Kidney epithelial cell (primary cell): ENCODE measurements around the gene TGFBR3. TPM values are rescaled to one million over a fixed set of nuclear protein-coding genes. Genes with fewer than 3 reads are reported as not detected.

Experiments
- DNase-seq: peaks from one replicate; pipeline ENCODE4 v3.0.0-alpha.2; 2010; ENCODE audit warnings: low read depth
- H3K27me3 ChIP-seq: 2 replicates; pipeline ENCODE4 v1.6.0; 2011; ENCODE audit warnings: low read length; ENCODE audit not compliant: control insufficient read depth, insufficient read depth
- H3K36me3 ChIP-seq: 2 replicates; pipeline ENCODE4 v1.5.1; 2011; ENCODE audit warnings: low read length; ENCODE audit not compliant: control insufficient read depth, insufficient read depth
- H3K4me3 ChIP-seq: 2 replicates; pipeline ENCODE4 v1.5.1; 2011; ENCODE audit warnings: low read depth, mild to moderate bottlenecking, control low read depth, low read length
- total RNA-seq: library from RNA; depleted of rRNA; stranded (reverse); fragments of >200 nt; gene quantifications from 2 replicates; pipeline ENCODE4 v1.2.3, GENCODE V29; 2015
- TF ChIP-seq, protein P1 (sequence below): IDR thresholded peaks from 2 replicates; pipeline ENCODE4 v1.5.1; 2011; ENCODE audit warnings: mild to moderate bottlenecking, moderate library complexity, low read length, control low read depth, inconsistent platforms; ENCODE audit not compliant: insufficient read depth, poor library complexity, severe bottlenecking

Gene TGFBR3
- total RNA-seq, 1 donor from 2014 or later, result 5.5 TPM

DNA sequence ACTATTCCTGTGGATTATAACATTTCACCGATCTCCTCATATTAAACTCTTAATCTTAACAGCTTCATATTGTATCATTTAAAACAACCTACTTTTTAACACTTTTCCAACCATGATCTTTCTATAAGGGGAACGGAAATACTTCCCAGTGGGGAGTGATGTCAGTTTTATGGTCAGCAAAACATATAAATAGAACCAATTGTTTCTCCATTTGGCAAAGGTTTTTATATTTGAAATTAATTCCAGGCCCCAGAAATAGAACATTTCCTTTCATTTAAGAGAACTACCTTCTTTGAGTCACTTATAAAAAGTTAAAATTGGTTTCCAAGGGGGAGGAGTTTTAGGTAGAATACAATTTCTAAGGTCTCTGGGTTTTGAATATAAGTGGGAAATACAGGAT is 189.6 kb downstream of the TGFBR3 start:
- Histone ChIP-seq H3K4me3 (no peak overlapping the region), H3K27me3 (no peaks in the 10 kb centered on the region), H3K36me3 (no peaks in the 10 kb centered on the region)
- TF ChIP-seq, protein P1, sequence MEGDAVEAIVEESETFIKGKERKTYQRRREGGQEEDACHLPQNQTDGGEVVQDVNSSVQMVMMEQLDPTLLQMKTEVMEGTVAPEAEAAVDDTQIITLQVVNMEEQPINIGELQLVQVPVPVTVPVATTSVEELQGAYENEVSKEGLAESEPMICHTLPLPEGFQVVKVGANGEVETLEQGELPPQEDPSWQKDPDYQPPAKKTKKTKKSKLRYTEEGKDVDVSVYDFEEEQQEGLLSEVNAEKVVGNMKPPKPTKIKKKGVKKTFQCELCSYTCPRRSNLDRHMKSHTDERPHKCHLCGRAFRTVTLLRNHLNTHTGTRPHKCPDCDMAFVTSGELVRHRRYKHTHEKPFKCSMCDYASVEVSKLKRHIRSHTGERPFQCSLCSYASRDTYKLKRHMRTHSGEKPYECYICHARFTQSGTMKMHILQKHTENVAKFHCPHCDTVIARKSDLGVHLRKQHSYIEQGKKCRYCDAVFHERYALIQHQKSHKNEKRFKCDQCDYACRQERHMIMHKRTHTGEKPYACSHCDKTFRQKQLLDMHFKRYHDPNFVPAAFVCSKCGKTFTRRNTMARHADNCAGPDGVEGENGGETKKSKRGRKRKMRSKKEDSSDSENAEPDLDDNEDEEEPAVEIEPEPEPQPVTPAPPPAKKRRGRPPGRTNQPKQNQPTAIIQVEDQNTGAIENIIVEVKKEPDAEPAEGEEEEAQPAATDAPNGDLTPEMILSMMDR, result no peak
- no peak for DNase-seq

DNA sequence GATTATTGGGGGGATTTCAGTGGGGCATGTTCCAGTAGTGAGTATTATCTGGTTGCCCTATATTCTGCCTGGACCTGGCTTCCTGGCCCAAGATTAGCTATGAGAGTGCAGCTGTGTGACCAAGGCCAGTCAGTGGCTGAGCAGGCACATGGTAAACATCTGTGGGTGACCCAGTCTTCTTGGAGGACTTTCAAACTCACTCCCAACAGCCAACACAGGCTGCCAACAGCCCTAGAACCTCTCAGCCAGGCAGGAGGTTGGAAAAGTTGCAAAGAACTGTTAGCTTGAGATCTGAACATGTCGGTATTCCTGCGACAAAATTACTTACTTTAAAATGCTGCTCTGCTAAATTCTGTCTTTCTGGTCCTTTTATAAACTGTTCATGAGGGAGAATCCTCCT is 192.4 kb downstream of the TGFBR3 start:
- Histone ChIP-seq H3K4me3 (no peak overlapping the region), H3K36me3 (no peaks in the 10 kb centered on the region), H3K27me3 (no peaks in the 10 kb centered on the region)
- TF ChIP-seq, protein P1, result no peak
- no peak for DNase-seq

DNA sequence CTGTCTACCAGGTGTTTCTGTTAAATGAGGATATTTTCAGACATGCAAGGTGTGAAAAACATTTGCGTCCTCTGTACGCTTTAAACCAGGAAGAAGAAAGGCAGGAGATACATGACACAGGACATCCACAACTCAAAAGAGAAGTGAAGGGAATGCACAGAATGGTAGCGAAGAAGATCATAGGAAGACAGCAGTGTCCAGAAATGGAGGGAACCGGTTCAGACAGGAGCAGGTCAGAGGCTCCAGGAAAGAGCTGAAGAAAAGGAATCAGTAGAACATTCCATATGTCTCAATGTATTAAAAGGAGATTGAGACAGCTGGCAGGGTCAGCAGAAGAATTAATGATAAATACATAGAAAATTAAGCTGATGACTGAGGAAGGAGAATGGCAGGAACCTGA is 194.4 kb downstream of the TGFBR3 start:
- H3K27me3 ChIP-seq, result no peaks in the 10 kb centered on the region
- DNase-seq, result no peak
- no peaks in the 10 kb centered on the region for H3K36me3 ChIP-seq
- TF ChIP-seq, protein P1, result no peak
- H3K4me3 ChIP-seq, result no peak overlapping the region

DNA sequence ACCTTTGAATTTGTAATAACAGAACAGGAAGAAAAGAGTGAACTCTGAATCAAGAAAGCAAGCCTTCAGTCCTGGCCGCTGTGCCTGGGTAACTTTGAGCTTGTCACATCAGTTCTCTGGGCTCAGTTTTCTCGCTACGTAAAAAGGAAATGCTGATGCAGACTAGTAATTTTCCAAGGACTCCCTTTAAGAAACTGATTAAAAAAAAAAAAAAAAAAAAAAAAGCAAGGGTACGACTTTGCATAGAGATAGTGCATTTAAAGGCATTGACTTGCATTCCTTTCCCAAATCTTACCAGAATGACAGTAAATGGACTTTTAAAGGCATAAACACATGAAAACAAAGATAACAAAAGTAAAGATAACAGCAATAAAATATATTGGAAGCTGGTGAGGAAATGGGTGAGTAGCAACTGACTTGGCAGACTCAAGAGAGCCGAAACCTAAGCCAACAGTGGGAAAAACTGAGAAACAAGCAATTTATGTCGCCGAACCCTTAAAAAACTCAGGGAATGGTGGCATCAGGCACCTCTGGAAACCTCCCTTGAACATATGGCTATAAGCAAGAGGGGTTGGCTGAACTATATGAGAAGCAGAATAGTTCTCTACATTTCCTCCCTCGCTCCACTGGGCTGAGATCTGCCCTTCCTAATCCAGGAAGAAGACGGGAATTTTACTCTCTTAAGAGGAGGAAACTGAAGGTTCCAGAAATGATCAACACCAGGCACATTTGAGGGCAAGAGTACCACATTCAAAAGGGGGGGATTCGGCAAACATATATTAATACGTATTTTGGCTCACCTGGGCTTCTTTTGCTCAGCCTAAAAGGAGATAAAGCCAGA is 196.1 kb downstream of the TGFBR3 start:
- no peak for DNase-seq
- Histone ChIP-seq H3K27me3 (no peaks in the 10 kb centered on the region), H3K36me3 (no peaks in the 10 kb centered on the region), H3K4me3 (no peak overlapping the region)
- TF ChIP-seq, protein P1, result no peak

DNA sequence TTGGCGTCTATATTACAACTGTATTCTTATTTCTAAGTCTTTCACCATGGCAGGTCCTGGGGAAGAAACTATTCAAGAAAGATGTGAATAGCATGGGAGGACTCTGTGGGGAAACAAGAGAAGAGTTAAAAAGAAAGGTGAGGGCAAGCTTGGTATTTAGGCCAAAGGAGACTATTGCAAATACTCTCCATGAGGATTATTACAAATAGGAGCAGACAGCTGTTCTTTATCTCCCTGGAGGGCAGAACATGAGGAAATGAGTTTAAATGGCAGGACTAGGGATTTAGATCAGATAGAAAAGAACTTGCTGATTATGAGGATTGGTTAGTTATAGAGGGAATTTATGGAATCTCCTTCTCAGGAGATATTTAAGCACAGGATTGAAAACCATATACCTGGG is 198.5 kb downstream of the TGFBR3 start:
- Histone ChIP-seq H3K36me3 (no peaks in the 10 kb centered on the region), H3K4me3 (no peak overlapping the region), H3K27me3 (no peaks in the 10 kb centered on the region)
- no peak for DNase-seq
- TF ChIP-seq, protein P1, result no peak

DNA sequence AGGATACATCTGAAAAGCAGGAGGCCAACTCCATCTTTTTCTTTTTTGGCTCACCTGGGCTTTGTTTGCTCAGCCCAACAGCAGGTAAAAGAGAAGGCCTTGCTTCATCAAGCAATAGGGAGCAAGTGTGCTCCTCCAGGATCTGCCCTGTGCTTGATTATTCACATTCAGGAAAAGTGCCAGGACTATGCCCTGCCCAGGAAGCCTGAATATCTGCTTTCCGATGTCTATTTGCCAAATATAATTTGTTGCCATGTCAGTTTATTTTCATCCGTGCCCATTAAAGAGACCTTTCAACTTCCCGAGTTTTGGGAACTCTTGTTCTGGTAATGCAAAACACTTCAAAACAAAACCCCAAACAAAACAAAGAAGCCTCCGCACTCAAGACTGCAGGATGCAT is 200.0 kb downstream of the TGFBR3 start:
- DNase-seq, result no peak
- Histone ChIP-seq H3K36me3 (no peaks in the 10 kb centered on the region), H3K27me3 (no peaks in the 10 kb centered on the region), H3K4me3 (no peak overlapping the region)
- TF ChIP-seq, protein P1, result no peak
